GM12878 (cell line): ENCODE measurements around the gene FGD6. TPM values are rescaled to one million over a fixed set of nuclear protein-coding genes. Genes with fewer than 3 reads are reported as not detected.

Experiments
- ATAC-seq: fragments of 200-7000 bp; cut with Tn5 transposase; 3 replicates; pipeline ENCODE4 v1.9.1; 2020; ENCODE audit warnings: mild to moderate bottlenecking, moderate library complexity
- BruUV-seq: library from RNA; stranded (reverse); fragments of 400-500 nt; replicated peaks from 2 replicates; lab custom pipeline; 2021; lab: Mats Ljungman, UMichigan
- CTCF ChIA-PET: fragments of 300-600 bp; sonication (Branson Sonifier 250); formaldehyde crosslinking; extraction: SDS; loops from one replicate; lab custom pipeline; 2021; ENCODE audit warnings: inconsistent platforms; lab: Yijun Ruan, JAX
- POLR2A ChIA-PET: fragments of 350-600 bp; formaldehyde crosslinking; extraction: SDS; loops from one replicate; lab custom pipeline; 2021; ENCODE audit warnings: inconsistent platforms; lab: Charles Lee
- RAD21 ChIA-PET: fragments of 300-600 bp; sonication (Branson Sonifier 250); formaldehyde crosslinking; loops from one replicate; lab custom pipeline; 2023; ENCODE audit warnings: antibody characterized with exemption; ENCODE audit not compliant: unreplicated experiment; lab: Charles Lee
- SMC1A ChIA-PET: fragments of 300-600 bp; sonication (Branson Sonifier 250); formaldehyde crosslinking; loops from one replicate; lab custom pipeline; 2023; ENCODE audit not compliant: unreplicated experiment, uncharacterized antibody; lab: Charles Lee
- DNase-seq: peaks from one replicate; pipeline ENCODE4 v3.0.0-alpha.2; 2011; ENCODE audit warnings: low read depth, low spot score
- FAIRE-seq: peaks from 3 replicates; lab custom pipeline; 2011; peaks lifted over from hg19 to GRCh38; lab: Jason Lieb, UNC
- H2AFZ ChIP-seq: 2 replicates; pipeline ENCODE4 v1.6.0; 2011; ENCODE audit warnings: low read depth, low read length, control low read depth; ENCODE audit not compliant: control insufficient read depth
- H3K27ac ChIP-seq: 2 replicates; pipeline ENCODE4 v1.5.1; 2011; ENCODE audit warnings: control low read depth; ENCODE audit not compliant: control insufficient read depth, insufficient read depth
- H3K27me3 ChIP-seq, 2 experiments: replicated peaks in 1 of 2; 2 replicates each; pipeline versions ENCODE4 v1.6.0 to v1.6.1; 2011; ENCODE audit warnings: low read length in 1 of 2; ENCODE audit not compliant: control insufficient read depth in 2 of 2, insufficient read depth in 2 of 2
- H3K36me3 ChIP-seq, 2 experiments: 2 replicates each; pipeline ENCODE4 v1.5.1; 2011; ENCODE audit warnings: low read length in 1 of 2; ENCODE audit not compliant: control insufficient read depth in 2 of 2, insufficient read depth in 2 of 2
- H3K4me1 ChIP-seq: 2 replicates; pipeline ENCODE4 v1.6.1; 2011; ENCODE audit warnings: mild to moderate bottlenecking, low read length, moderate library complexity, mixed read lengths; ENCODE audit not compliant: control insufficient read depth, insufficient read depth
- H3K4me2 ChIP-seq: 2 replicates; pipeline ENCODE4 v1.6.0; 2011; ENCODE audit warnings: control low read depth; ENCODE audit not compliant: control insufficient read depth, insufficient read depth
- H3K4me3 ChIP-seq: fragments of 200-600 bp; sonication (generic); 2 replicates; pipeline ENCODE4 v1.5.1; 2016
- H3K79me2 ChIP-seq: 2 replicates; pipeline ENCODE4 v1.6.0; 2011; ENCODE audit warnings: low read length; ENCODE audit not compliant: control insufficient read depth, insufficient read depth
- H3K9ac ChIP-seq: 2 replicates; pipeline ENCODE4 v1.8.0; 2011; ENCODE audit warnings: low read length, control low read depth, mixed read lengths; ENCODE audit not compliant: control insufficient read depth, insufficient read depth
- H3K9me3 ChIP-seq: replicated peaks from 3 replicates; pipeline ENCODE4 v1.5.1; 2011; ENCODE audit warnings: mild to moderate bottlenecking, low read length; ENCODE audit not compliant: control insufficient read depth, insufficient read depth
- H4K20me1 ChIP-seq: 2 replicates; pipeline ENCODE4 v1.6.0; 2011; ENCODE audit not compliant: control insufficient read depth, insufficient read depth
- BMI1 ChIP-seq: fragments of 450-650 bp; IDR thresholded peaks from 2 replicates; pipeline ENCODE4 v1.6.1; 2016; ENCODE audit warnings: mild to moderate bottlenecking, moderate library complexity, borderline replicate concordance
- CBX3 ChIP-seq: fragments of 200-600 bp; sonication (generic); IDR thresholded peaks from 2 replicates; pipeline ENCODE4 v1.6.1; 2016; ENCODE audit warnings: low read depth, borderline replicate concordance
- CBX5 ChIP-seq: sonication (generic); IDR thresholded peaks from 2 replicates; pipeline ENCODE4 v1.6.1; 2016; ENCODE audit warnings: low read depth, moderate library complexity, mild to moderate bottlenecking, inconsistent platforms
- CREM ChIP-seq: IDR thresholded peaks from 2 replicates; pipeline ENCODE4 v1.6.1; 2014; ENCODE audit warnings: antibody characterized with exemption, low read depth
- DPF2 ChIP-seq: fragments of 450-650 bp; IDR thresholded peaks from 2 replicates; pipeline ENCODE4 v1.6.1; 2017; ENCODE audit warnings: mild to moderate bottlenecking
- FOXM1 ChIP-seq: IDR thresholded peaks from 2 replicates; pipeline ENCODE4 v1.6.1; 2012; ENCODE audit warnings: low read depth, mild to moderate bottlenecking, inconsistent platforms, low read length, moderate library complexity
- GATAD2B ChIP-seq: fragments of 450-650 bp; conservative IDR thresholded peaks from 2 replicates; pipeline ENCODE4 v1.6.1; 2017; ENCODE audit warnings: low read depth, mild to moderate bottlenecking, moderate library complexity
- IKZF2 ChIP-seq, 2 experiments: fragments of 450-650 bp; IDR thresholded peaks; 2 replicates each; pipeline ENCODE4 v1.6.1; 2017; ENCODE audit warnings: mild to moderate bottlenecking in 2 of 2, moderate library complexity in 2 of 2
- NFIC ChIP-seq: IDR thresholded peaks from 2 replicates; pipeline ENCODE4 v1.6.1; 2012; ENCODE audit warnings: low read depth, mild to moderate bottlenecking, inconsistent platforms, low read length, moderate library complexity
- NR2F1 ChIP-seq: fragments of 450-650 bp; conservative IDR thresholded peaks from 2 replicates; pipeline ENCODE4 v1.6.1; 2017; ENCODE audit warnings: mild to moderate bottlenecking
- RB1 ChIP-seq: fragments of 450-650 bp; formaldehyde crosslinking; IDR thresholded peaks from 2 replicates; pipeline ENCODE4 v1.6.1; 2017; ENCODE audit warnings: mild to moderate bottlenecking, borderline replicate concordance
- RCOR1 ChIP-seq: conservative IDR thresholded peaks from 2 replicates; pipeline ENCODE4 v1.6.1; 2012; ENCODE audit warnings: low read depth, low read length, improper control_type of control experiment
- RELB ChIP-seq: fragments of 450-650 bp; IDR thresholded peaks from 2 replicates; pipeline ENCODE4 v1.6.1; 2017; ENCODE audit warnings: low read depth, mild to moderate bottlenecking, moderate library complexity
- RFX5 ChIP-seq: IDR thresholded peaks from 2 replicates; pipeline ENCODE4 v1.6.1; 2011; ENCODE audit warnings: low read depth, low read length, improper control_type of control experiment
- SMAD1 ChIP-seq: fragments of 450-650 bp; IDR thresholded peaks from 2 replicates; pipeline ENCODE4 v1.6.1; 2018; ENCODE audit warnings: mild to moderate bottlenecking, low read depth; ENCODE audit not compliant: partially characterized antibody
- STAT1 ChIP-seq: fragments of 450-650 bp; conservative IDR thresholded peaks from 2 replicates; pipeline ENCODE4 v1.6.1; 2014; ENCODE audit warnings: antibody characterized with exemption, mild to moderate bottlenecking
- SUZ12 ChIP-seq: fragments of 200-600 bp; sonication (generic); IDR thresholded peaks from one replicate; pipeline ENCODE4 v1.6.1; 2018; ENCODE audit warnings: antibody characterized with exemption, mild to moderate bottlenecking; ENCODE audit not compliant: unreplicated experiment
- TCF12 ChIP-seq: IDR thresholded peaks from 2 replicates; pipeline ENCODE4 v1.6.1; 2011; ENCODE audit warnings: low read depth, mild to moderate bottlenecking, low read length
- ZNF217 ChIP-seq: fragments of 450-650 bp; IDR thresholded peaks from 2 replicates; pipeline ENCODE4 v1.6.1; 2017; ENCODE audit warnings: antibody characterized with exemption, mild to moderate bottlenecking
- ZNF622 ChIP-seq: fragments of 450-650 bp; IDR thresholded peaks from 2 replicates; pipeline ENCODE4 v1.6.1; 2017; ENCODE audit warnings: mild to moderate bottlenecking, inconsistent platforms
- WGBS: methylation state at CpG from one replicate; pipeline ENCODE4 v1.1.6; 2016; ENCODE audit warnings: low lambda C conversion rate; ENCODE audit not compliant: insufficient replicate concordance, insufficient coverage; ENCODE audit errors: missing lambda C conversion rate; 5-methylcytosine and 5-hydroxymethylcytosine counted together
- in situ Hi-C: fragments of 300-500 bp; cut with MboI; formaldehyde crosslinking; loops from 9 replicates; pipeline ENCODE4 v1.14.3; 2018; ENCODE audit warnings: mixed read lengths
- intact Hi-C: fragments of 100-400 bp; cut with micrococcal nuclease; formaldehyde crosslinking; loops from one replicate; pipeline ENCODE4 v1.14.2; 2022; ENCODE audit not compliant: unreplicated experiment
- polyA plus RNA-seq, 11 experiments: library from polyadenylated mRNA; depleted of rRNA in 4 of 11; unstranded in 6 of 11; stranded (reverse) in 5 of 11; fragments of >200 nt; fragmentation: Nextera tagmentation in 4 of 11; fragmentation: Illumina TruSeq in 1 of 11; extraction: Ambion mirVana in 4 of 11; extraction: Trizol in 1 of 11; gene quantifications; 1 replicate in 1 of 11; 2 replicates in 10 of 11; pipeline versions ENCODE4 v1.2.1 to v1.2.3, GENCODE V29; 2011 to 2016; ENCODE audit warnings: inconsistent platforms in 2 of 11, missing spikeins in 2 of 11, low read depth in 1 of 11
- total RNA-seq, 4 experiments: library from RNA; depleted of rRNA in 3 of 4; stranded (reverse); fragments of >200 nt in 3 of 4; fragmentation: Illumina TruSeq in 1 of 4; extraction: Trizol in 1 of 4; gene quantifications; 2 replicates each; pipeline versions ENCODE4 v1.2.1 to v1.2.3, GENCODE V29; 2013 to 2021
- TF ChIP-seq, protein P1 (sequence below): fragments of 450-650 bp; IDR thresholded peaks from 2 replicates; pipeline ENCODE4 v1.6.1; 2016; ENCODE audit warnings: mild to moderate bottlenecking

FGD6 gene
- total and polyA plus RNA-seq, 10 of the 15 experiments (the other 5 are each of a cell fraction or from before 2014, with no cell fraction given), result 2.4 to 15.5 (median 8.9) TPM

DNA sequence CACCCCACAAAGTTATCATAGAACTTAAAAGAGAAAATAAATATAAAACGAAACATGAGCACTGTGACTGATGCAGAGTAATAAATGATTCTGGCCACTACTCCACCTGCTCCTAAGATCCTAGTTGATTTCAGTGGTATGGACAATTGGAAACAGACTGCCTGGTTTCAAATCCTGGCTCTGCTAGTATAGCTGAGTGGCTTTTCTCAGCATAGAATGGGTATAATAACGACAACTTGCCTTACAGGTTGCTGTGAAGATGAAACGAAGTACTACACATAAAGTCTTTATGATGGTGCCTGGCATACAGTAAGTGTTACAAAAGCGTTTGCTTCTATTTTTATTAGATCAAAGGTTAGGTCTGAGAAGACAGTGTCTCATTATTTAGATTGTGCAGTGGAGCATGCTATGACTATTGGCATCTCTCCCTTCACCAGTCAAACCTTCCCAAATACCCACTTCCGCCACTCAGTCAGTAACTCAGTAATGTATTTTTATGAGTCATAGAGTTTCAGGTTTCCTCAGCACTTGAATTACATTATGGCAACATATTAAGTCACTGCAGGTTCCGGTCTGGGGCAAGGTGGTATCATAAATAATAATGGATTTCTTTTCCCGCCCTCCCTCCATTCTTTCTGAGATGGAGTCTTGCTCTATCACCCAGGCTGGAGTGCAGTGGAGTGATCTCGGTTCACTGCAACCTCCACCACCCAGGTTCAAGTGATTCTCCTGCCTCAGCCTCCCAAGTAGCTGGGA, 114.2 kb downstream of the FGD6 start:
- no peak overlapping the region for H2AFZ ChIP-seq
- BruUV-seq, result no TSS peak
- no peaks in the 10 kb centered on the region for H3K27me3 ChIP-seq
- peak; percentile 88 for FAIRE-seq
- H3K79me2 ChIP-seq, result no peaks in the 10 kb centered on the region
- RAD21 ChIA-PET, result interaction anchor here (0.7 kb wide), 1 partner anchor 114 kb away, joined by 4 read pairs; the partner anchor contains the start of genes FGD6 and VEZT
- no peak overlapping the region for H3K27ac ChIP-seq
- H3K4me3 ChIP-seq, result no peak overlapping the region
- CTCF ChIA-PET, result interaction anchor here (1.2 to 2.3 kb wide), 3 partner anchors 14 to 431 kb away, joined by 3 to 8 read pairs (median 8); no protein-coding TSS in a partner anchor
- WGBS, result under 1% methylated on average over 8 of the region's 8 CpGs
- peak; percentile 98 for ATAC-seq
- H3K4me2 ChIP-seq, result peak overlapping the region; percentile 76
- no peaks in the 10 kb centered on the region for H4K20me1 ChIP-seq
- H3K9me3 ChIP-seq, result no peaks in the 10 kb centered on the region
- intact Hi-C loops (loop anchor here (5.0 kb wide), 1 partner anchor 599 kb away; no protein-coding TSS in a partner anchor), in situ Hi-C loops (no loop called here)
- peaks cover 19% of the 10 kb centered on the region for H3K4me1 ChIP-seq
- H3K9ac ChIP-seq, result no peak overlapping the region
- POLR2A ChIA-PET, result interaction anchor here (1.2 kb wide), 1 partner anchor 12 kb away, joined by 3 read pairs; no protein-coding TSS in a partner anchor
- peak; percentile 90 for DNase-seq
- no peaks in the 10 kb centered on the region for H3K36me3 ChIP-seq
- SMC1A ChIA-PET, result interaction anchor here (1.4 kb wide), 2 partner anchors 30 to 431 kb away, joined by 4 read pairs; partner anchors contain the start of gene NR2C1
- TF ChIP-seq, protein P1, sequence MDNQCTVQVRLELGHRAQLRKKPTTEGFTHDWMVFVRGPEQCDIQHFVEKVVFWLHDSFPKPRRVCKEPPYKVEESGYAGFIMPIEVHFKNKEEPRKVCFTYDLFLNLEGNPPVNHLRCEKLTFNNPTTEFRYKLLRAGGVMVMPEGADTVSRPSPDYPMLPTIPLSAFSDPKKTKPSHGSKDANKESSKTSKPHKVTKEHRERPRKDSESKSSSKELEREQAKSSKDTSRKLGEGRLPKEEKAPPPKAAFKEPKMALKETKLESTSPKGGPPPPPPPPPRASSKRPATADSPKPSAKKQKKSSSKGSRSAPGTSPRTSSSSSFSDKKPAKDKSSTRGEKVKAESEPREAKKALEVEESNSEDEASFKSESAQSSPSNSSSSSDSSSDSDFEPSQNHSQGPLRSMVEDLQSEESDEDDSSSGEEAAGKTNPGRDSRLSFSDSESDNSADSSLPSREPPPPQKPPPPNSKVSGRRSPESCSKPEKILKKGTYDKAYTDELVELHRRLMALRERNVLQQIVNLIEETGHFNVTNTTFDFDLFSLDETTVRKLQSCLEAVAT, result no peak
- peak; percentile 95 for TF ChIP-seq NR2F1
- peak; percentile 92 for TF ChIP-seq DPF2
- peak; percentile 99 for TF ChIP-seq ZNF217
- TF ChIP-seq CBX3, result no peak
- peak; percentile 38 for TF ChIP-seq SMAD1
- no peak for TF ChIP-seq TCF12
- TF ChIP-seq RCOR1, result peak; percentile 90; the same call in 1 of the 2 replicates
- TF ChIP-seq GATAD2B, result 0 out of 2 replicates have a peak, but pooled peaks have one; percentile 68
- peak; percentile 90 for TF ChIP-seq CREM
- no peak for TF ChIP-seq STAT1
- TF ChIP-seq RB1, result no peak
- no peak for TF ChIP-seq ZNF622
- TF ChIP-seq IKZF2 (IDR thresholded peaks at IDR 0.05), result peak; percentile 96 to 97
- TF ChIP-seq FOXM1, result peak; percentile 99
- no peak for TF ChIP-seq SUZ12
- TF ChIP-seq RELB, result peak; percentile 61; the same call in 1 of the 2 replicates
- peak; percentile 72; the same call in 1 of the 2 replicates for TF ChIP-seq RFX5
- TF ChIP-seq BMI1, result peak; percentile 64
- 0 out of 2 replicates have a peak, but pooled peaks have one; percentile 24 for TF ChIP-seq CBX5
- peak; percentile 98 for TF ChIP-seq NFIC
